GM23338 (cell line): ENCODE data around the gene KCNB1. TPM values are rescaled to one million over a fixed set of nuclear protein-coding genes. Genes with fewer than 3 reads are reported as not detected.

Experiments used
- ATAC-seq: fragments of 200-7000 bp; cut with Tn5 transposase; 3 replicates; pipeline ENCODE4 v1.9.1; 2020
- DNase-seq: peaks from one replicate; pipeline ENCODE4 v3.0.0-alpha.2; 2015; ENCODE audit warnings: low spot score
- H2AFZ ChIP-seq: fragments of 200-600 bp; sonication (generic); 2 replicates; pipeline ENCODE4 v1.8.0; 2016; ENCODE audit warnings: antibody characterized with exemption, mild to moderate bottlenecking, moderate library complexity
- H3F3A ChIP-seq: fragments of 200-600 bp; sonication (generic); replicated peaks from 2 replicates; pipeline ENCODE4 v1.8.0; 2017; ENCODE audit warnings: antibody characterized with exemption, mixed run types, low read depth
- H3K27ac ChIP-seq: fragments of 200-600 bp; sonication (generic); 2 replicates; pipeline ENCODE4 v1.6.1; 2016; ENCODE audit warnings: low read depth
- H3K27me3 ChIP-seq: fragments of 200-600 bp; sonication (generic); 2 replicates; pipeline ENCODE4 v1.8.0; 2016; ENCODE audit warnings: mild to moderate bottlenecking, mixed run types, moderate library complexity; ENCODE audit not compliant: insufficient read depth
- H3K36me3 ChIP-seq: fragments of 200-600 bp; sonication (generic); 2 replicates; pipeline ENCODE4 v1.8.0; 2016; ENCODE audit warnings: mild to moderate bottlenecking; ENCODE audit not compliant: insufficient read depth
- H3K4me1 ChIP-seq: fragments of 200-600 bp; sonication (generic); 2 replicates; pipeline ENCODE4 v1.8.0; 2016; ENCODE audit warnings: mild to moderate bottlenecking, moderate library complexity; ENCODE audit not compliant: insufficient read depth
- H3K4me2 ChIP-seq: fragments of 200-600 bp; sonication (generic); 2 replicates; pipeline ENCODE4 v1.7.1; 2017; ENCODE audit warnings: mixed run types
- H3K4me3 ChIP-seq: fragments of 200-600 bp; sonication (generic); 2 replicates; pipeline ENCODE4 v1.6.1; 2016; ENCODE audit warnings: mixed run types
- H3K79me2 ChIP-seq: fragments of 200-600 bp; sonication (generic); replicated peaks from 2 replicates; pipeline ENCODE4 v1.8.0; 2017; ENCODE audit warnings: mild to moderate bottlenecking; ENCODE audit not compliant: insufficient read depth
- H3K9me2 ChIP-seq: fragments of 200-600 bp; sonication (generic); 2 replicates; pipeline ENCODE4 v1.8.0; 2017; ENCODE audit not compliant: insufficient read depth
- H4K20me1 ChIP-seq: fragments of 200-600 bp; sonication (generic); replicated peaks from 2 replicates; pipeline ENCODE4 v1.8.0; 2017; ENCODE audit warnings: mild to moderate bottlenecking; ENCODE audit not compliant: insufficient read depth
- H3K27ac Mint-ChIP-seq: 2 replicates; pipeline ENCODE4 v1.8.0; 2020; ENCODE audit warnings: inconsistent platforms, mild to moderate bottlenecking, moderate library complexity, mixed read lengths
- H3K27me3 Mint-ChIP-seq: 3 replicates; pipeline ENCODE4 v1.8.0; 2022; ENCODE audit warnings: low read depth, mild to moderate bottlenecking, moderate library complexity, mixed read lengths, inconsistent platforms; ENCODE audit not compliant: insufficient read depth, poor library complexity
- H3K36me3 Mint-ChIP-seq: 3 replicates; pipeline ENCODE4 v1.8.0; 2021; ENCODE audit warnings: low read depth, mild to moderate bottlenecking, inconsistent platforms, moderate library complexity, mixed read lengths
- H3K4me1 Mint-ChIP-seq: 3 replicates; pipeline ENCODE4 v1.8.0; 2020; ENCODE audit warnings: mild to moderate bottlenecking, inconsistent platforms, mixed read lengths
- H3K4me3 Mint-ChIP-seq: 3 replicates; pipeline ENCODE4 v1.8.0; 2021; ENCODE audit warnings: moderate library complexity, mild to moderate bottlenecking, inconsistent platforms, mixed read lengths
- H3K9me3 Mint-ChIP-seq: 3 replicates; pipeline ENCODE4 v1.8.0; 2020; ENCODE audit warnings: moderate library complexity, mild to moderate bottlenecking, inconsistent platforms, mixed read lengths
- CREB1 ChIP-seq: fragments of 250-450 bp; sonication (Bioruptor Pico); IDR thresholded peaks from 2 replicates; pipeline ENCODE4 v1.5.0; 2020; ENCODE audit warnings: low read depth, mild to moderate bottlenecking, moderate library complexity
- CTCF ChIP-seq, 2 experiments: fragments of 200-600 bp in 1 of 2; sonication (generic) in 1 of 2; conservative IDR thresholded peaks; 2 replicates each; pipeline versions ENCODE4 v1.5.1 to v1.6.1; 2016 to 2017; ENCODE audit warnings: antibody characterized with exemption in 2 of 2, low read depth in 2 of 2, mild to moderate bottlenecking in 2 of 2, moderate library complexity in 1 of 2
- ETS1 ChIP-seq: IDR thresholded peaks from 2 replicates; pipeline ENCODE4 v1.6.1; 2016; ENCODE audit warnings: antibody characterized with exemption
- EZH2 ChIP-seq: fragments of 200-600 bp; sonication (generic); IDR thresholded peaks from one replicate; pipeline ENCODE4 v1.8.0; 2017; ENCODE audit warnings: antibody characterized with exemption, mild to moderate bottlenecking, low read depth; ENCODE audit not compliant: unreplicated experiment
- EZH2phosphoT487 ChIP-seq: fragments of 200-600 bp; sonication (generic); IDR thresholded peaks from one replicate; pipeline ENCODE4 v1.8.1; 2018; ENCODE audit warnings: antibody characterized with exemption; ENCODE audit not compliant: unreplicated experiment
- JUNB ChIP-seq: IDR thresholded peaks from one replicate; pipeline ENCODE4 v1.6.1; 2016; ENCODE audit warnings: antibody characterized with exemption; ENCODE audit not compliant: unreplicated experiment
- NANOG ChIP-seq: IDR thresholded peaks from 2 replicates; pipeline ENCODE4 v1.6.1; 2016; ENCODE audit warnings: antibody characterized with exemption, borderline replicate concordance
- POLR2AphosphoS5 ChIP-seq: IDR thresholded peaks from 2 replicates; pipeline ENCODE4 v1.6.1; 2016; ENCODE audit warnings: antibody characterized with exemption, low read depth
- REST ChIP-seq: IDR thresholded peaks from one replicate; pipeline ENCODE4 v1.6.1; 2018; ENCODE audit warnings: antibody characterized with exemption; ENCODE audit not compliant: unreplicated experiment
- STAT1 ChIP-seq: IDR thresholded peaks from one replicate; pipeline ENCODE4 v1.6.1; 2016; ENCODE audit warnings: antibody characterized with exemption; ENCODE audit not compliant: unreplicated experiment
- ZNF114 ChIP-seq: fragments of 250-450 bp; sonication (Bioruptor Pico); IDR thresholded peaks from 2 replicates; pipeline ENCODE4 v1.5.0; 2020; ENCODE audit warnings: mild to moderate bottlenecking, moderate library complexity
- ZNF331 ChIP-seq: fragments of 250-450 bp; sonication (Bioruptor Pico); IDR thresholded peaks from 2 replicates; pipeline ENCODE4 v1.5.0; 2020; ENCODE audit warnings: low read depth, mild to moderate bottlenecking, moderate library complexity
- ZNF462 ChIP-seq: fragments of 250-450 bp; sonication (Bioruptor Pico); IDR thresholded peaks from 2 replicates; pipeline ENCODE4 v1.5.0; 2020; ENCODE audit warnings: mild to moderate bottlenecking, moderate library complexity
- polyA plus RNA-seq: library from polyadenylated mRNA; unstranded; fragments of >200 nt; fragmentation: Nextera tagmentation; extraction: Ambion mirVana; gene quantifications from 2 replicates; pipeline ENCODE4 v1.2.1, GENCODE V29; 2016
- total RNA-seq: library from RNA; depleted of rRNA; stranded (reverse); fragments of >200 nt; shearing (Covaris generic); gene quantifications from 2 replicates; pipeline ENCODE4 v1.2.3, GENCODE V29; 2014

The KCNB1 gene
- total and polyA plus RNA-seq, 2 experiments from 2014 or later: 0.28 to 0.29 TPM

GRCh38 chr20:49455691-49456090 is 26.8 kb downstream of the KCNB1 start:
- no peak for ATAC-seq
- H3K9me2 ChIP-seq: no peaks in the 10 kb centered on the region
- H3K9me3 Mint-ChIP-seq: no peaks in the 10 kb centered on the region

More at GRCh38 chr20:49455691-49456090, 26.8 kb downstream of the KCNB1 start:
- H3K79me2 ChIP-seq: no peaks in the 10 kb centered on the region
- no peaks in the 10 kb centered on the region for H3K27me3 ChIP-seq
- H4K20me1 ChIP-seq: no peaks in the 10 kb centered on the region; the same call in 1 of the 2 replicates
- no peak overlapping the region for H2AFZ ChIP-seq
- TF ChIP-seq STAT1 (no peak), ETS1 (no peak), JUNB (no peak), ZNF331 (CRISPR knock-in tag) (no peak), CTCF (conservative IDR thresholded peaks at IDR 0.05; ENCODE audit: low read depth in 2 of 2) (no peak), EZH2 (no peak), NANOG (no peak), POLR2AphosphoS5 (no peak), CREB1 (CRISPR knock-in tag) (no peak), ZNF114 (CRISPR knock-in tag) (no peak), ZNF462 (no peak), EZH2phosphoT487 (no peak), REST (no peak)
- Mint-ChIP-seq H3K4me1 (peaks cover 4% of the 10 kb centered on the region), H3K4me3 (no peak overlapping the region), H3K27ac (no peak overlapping the region), H3K36me3 (no peaks in the 10 kb centered on the region), H3K27me3 (peaks cover 6% of the 10 kb centered on the region)
- no peaks in the 10 kb centered on the region for H3K36me3 ChIP-seq
- no peak overlapping the region for H3K4me3 ChIP-seq
- no peak overlapping the region for H3K4me2 ChIP-seq
- H3K27ac ChIP-seq: no peak overlapping the region
- H3K4me1 ChIP-seq: no peaks in the 10 kb centered on the region
- no peak for DNase-seq
- no peaks in the 10 kb centered on the region for H3F3A ChIP-seq
